GM13976 (cell line): ENCODE results near the gene TARBP2.

Source experiments
- DNase-seq: peaks from one replicate; pipeline ENCODE4 v3.0.0; 2012; ENCODE audit warnings: low spot score
- in situ Hi-C: fragments of 300-500 bp; cut with MboI; formaldehyde crosslinking; loops from one replicate; pipeline ENCODE4 v1.12.0; 2022; ENCODE audit warnings: low sequenced_read_pairs, mixed read lengths, inconsistent platforms; ENCODE audit not compliant: unreplicated experiment
- TF ChIP-seq, protein P1 (sequence below): IDR thresholded peaks from 2 replicates; pipeline ENCODE4 v1.5.1; 2012; ENCODE audit warnings: borderline replicate concordance, mild to moderate bottlenecking; ENCODE audit not compliant: insufficient read depth; ENCODE audit errors: extremely low read depth, missing control alignments, control extremely low read depth

The TARBP2 gene

DNA sequence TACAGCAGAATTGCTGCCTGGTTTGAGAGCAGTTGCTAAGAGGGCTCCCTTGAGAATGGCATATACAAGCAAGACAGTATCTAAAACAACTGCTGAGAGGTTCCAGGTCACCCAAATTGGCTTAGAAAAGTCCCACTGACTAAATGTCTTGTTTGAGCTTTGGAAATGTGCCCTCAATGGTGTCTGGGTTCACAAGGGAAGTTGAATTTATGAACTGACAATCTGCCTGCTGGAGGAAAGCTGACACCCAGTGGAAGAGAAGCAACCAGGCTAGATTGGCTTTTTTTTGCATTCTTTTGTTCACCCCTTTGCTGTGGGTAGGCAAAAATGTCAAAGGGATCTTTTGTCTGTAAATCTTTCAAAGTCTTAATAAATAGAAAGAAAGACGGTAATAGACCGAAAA lies 50.8 kb downstream of the TARBP2 start:
- TF ChIP-seq, protein P1, sequence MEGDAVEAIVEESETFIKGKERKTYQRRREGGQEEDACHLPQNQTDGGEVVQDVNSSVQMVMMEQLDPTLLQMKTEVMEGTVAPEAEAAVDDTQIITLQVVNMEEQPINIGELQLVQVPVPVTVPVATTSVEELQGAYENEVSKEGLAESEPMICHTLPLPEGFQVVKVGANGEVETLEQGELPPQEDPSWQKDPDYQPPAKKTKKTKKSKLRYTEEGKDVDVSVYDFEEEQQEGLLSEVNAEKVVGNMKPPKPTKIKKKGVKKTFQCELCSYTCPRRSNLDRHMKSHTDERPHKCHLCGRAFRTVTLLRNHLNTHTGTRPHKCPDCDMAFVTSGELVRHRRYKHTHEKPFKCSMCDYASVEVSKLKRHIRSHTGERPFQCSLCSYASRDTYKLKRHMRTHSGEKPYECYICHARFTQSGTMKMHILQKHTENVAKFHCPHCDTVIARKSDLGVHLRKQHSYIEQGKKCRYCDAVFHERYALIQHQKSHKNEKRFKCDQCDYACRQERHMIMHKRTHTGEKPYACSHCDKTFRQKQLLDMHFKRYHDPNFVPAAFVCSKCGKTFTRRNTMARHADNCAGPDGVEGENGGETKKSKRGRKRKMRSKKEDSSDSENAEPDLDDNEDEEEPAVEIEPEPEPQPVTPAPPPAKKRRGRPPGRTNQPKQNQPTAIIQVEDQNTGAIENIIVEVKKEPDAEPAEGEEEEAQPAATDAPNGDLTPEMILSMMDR, result no peak
- no peak for DNase-seq
- in situ Hi-C loops, result no loop called here

DNA sequence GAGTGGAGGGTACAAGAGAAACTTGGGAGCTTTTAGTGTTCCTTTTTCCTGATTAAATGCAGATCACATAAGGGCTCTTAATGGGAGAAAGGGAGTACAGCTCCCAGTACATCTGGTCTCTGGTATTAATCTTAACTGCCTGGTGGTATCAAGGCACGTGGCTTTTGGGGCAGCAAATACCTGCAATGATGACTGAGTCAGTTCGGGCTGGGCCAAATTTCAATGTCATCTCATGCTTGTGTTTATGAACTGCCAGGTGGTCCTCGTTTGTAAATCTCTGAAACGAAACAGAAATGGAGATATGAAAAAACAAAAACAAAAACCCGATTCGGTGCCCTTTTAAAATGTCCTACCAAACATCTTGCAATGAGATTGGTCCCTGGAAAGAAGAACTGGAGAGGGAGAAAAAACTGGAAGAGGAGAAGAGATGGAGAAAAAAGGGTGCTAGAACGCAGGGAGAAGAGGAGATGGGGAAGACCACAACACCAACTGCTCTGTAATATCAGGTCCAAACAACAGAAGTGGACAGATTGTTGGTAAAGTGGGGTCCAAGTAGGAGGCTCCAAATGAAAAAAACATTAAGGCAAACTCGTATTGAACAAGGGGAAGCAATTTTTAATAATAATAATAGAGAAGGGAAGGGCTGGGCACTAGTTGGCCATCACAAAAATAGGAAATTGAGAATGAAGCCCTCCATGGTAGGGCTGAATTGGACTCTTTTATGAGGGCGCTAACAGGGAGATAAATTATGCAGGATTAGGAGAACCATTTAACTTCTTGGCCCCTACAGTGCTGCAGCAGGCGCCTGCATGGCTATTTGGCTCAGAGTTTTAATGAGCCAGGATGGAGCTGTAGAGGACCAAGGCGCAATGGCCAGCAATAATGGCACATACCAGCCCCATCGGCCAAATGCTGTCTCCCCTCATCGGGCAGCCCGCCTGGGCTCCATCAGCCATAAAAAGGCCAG lies 51.6 kb downstream of the TARBP2 start:
- DNase-seq, result no peak
- in situ Hi-C loops, result no loop called here
- TF ChIP-seq, protein P1, result no peak
